ENCODE measurements around the gene C9orf72.
A peak's percentile ranks its signal among the peaks of the same experiment; 100 is the strongest.

C9orf72 gene

DNA sequence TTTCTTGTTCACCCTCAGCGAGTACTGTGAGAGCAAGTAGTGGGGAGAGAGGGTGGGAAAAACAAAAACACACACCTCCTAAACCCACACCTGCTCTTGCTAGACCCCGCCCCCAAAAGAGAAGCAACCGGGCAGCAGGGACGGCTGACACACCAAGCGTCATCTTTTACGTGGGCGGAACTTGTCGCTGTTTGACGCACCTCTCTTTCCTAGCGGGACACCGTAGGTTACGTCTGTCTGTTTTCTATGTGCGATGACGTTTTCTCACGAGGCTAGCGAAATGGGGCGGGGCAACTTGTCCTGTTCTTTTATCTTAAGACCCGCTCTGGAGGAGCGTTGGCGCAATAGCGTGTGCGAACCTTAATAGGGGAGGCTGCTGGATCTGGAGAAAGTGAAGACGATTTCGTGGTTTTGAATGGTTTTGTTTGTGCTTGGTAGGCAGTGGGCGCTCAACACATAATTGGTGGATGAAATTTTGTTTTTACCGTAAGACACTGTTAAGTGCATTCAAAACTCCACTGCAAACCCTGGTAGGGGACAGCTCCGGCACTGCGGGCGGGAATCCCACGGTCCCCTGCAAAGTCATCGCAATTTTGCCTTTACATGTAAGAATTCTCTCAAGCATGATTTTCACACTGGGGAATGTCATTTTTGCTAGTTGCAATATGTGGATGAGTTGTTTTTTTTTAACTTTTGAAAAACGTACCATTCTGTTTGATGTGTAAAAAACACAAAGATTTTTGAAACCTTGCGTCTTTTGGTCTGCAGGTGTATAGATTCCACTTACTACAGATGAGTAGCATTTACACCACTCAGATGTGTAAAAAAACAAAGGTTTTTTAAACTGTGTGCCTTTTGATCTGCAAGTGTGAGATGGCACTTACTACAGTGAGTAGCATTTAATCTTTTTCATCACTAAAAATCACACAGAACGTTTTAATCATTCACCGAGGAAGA, 631 bp upstream of the C9orf72 start:
- DNase-seq, result peak; percentile 96

DNA sequence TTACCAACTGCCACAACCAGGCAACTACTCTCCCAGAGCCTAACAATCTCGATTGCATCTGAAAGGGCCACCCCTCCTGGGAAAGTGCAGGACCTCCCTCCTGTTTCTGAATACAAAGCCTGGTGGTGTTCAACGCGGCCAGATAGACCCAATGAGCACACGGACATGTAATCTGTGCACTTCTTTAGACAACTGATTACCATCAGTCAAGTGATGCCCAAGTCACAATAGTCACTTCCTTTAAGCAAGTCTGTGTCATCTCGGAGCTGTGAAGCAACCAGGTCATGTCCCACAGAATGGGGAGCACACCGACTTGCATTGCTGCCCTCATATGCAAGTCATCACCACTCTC, 739 bp downstream of the C9orf72 start:
- DNase-seq, result peak; percentile 76 to 78

- no peak for DNase-seq
These were observed 1.2 kb downstream of the C9orf72 start for GRCh38 chr9:27572061-27572460.

DNA sequence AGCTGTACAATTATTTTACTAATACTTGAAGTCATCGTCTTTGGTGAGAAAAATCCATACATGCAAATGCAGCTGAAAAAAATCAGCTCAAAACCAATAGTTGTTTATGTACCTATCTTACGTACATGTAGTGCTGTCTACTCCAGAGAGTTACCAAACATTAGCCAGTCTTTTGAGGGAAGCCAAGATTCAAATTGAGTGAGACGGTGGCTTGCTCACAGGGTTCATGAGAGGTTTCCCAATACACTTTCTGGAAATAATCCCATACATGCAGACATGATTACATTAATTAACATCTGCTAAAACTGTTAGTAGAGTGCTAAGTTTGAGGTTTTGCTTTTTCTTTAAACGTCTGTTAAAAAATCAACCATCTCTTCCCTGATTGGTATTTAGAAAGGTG, 2.3 kb downstream of the C9orf72 start:
- no peak for DNase-seq

DNA sequence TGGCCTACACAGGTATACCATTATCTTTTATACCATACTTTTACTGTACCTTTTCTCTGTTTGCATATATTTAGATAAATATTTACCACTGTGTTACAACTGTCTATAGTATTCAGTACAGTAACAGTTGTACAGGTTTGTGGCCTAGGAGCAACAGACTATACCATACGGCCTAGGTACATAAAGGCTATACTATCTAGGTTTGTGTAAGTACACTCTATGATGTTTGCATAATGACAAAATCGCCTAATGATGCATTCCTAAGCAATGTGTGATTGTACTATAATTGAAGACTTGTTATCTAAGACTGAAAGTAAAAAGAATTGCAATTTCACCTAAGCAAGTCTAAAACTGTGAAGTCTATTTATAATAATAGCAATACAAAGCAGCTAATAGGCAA, 3.9 kb downstream of the C9orf72 start:
- no peak for DNase-seq

DNA sequence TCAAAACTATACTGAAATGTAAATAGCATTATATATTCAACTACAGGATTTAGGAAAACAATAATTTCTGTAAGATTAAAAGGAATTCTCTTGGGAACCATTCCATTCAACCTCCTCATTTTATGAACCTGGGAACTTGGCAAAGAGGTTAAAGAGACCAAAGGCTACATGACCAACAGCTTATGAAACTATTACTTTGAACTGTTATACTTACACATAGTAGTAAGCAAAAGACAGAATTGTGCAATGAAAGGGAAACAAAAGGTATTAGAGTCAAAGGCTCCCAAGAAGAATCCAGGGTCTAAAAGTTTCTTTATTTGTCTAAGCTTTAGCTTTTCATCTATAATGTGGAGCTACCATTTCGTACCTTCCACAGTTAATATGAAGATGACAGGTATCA, 7.2 kb downstream of the C9orf72 start:
- no peak for DNase-seq

- DNase-seq, result peak; percentile 18 to 27
These were observed 7.6 kb downstream of the C9orf72 start for GRCh38 chr9:27565696-27566095.

GRCh38 chr9:27564670-27565069, 8.6 kb downstream of the C9orf72 start:
- DNase-seq, result no peak

DNA sequence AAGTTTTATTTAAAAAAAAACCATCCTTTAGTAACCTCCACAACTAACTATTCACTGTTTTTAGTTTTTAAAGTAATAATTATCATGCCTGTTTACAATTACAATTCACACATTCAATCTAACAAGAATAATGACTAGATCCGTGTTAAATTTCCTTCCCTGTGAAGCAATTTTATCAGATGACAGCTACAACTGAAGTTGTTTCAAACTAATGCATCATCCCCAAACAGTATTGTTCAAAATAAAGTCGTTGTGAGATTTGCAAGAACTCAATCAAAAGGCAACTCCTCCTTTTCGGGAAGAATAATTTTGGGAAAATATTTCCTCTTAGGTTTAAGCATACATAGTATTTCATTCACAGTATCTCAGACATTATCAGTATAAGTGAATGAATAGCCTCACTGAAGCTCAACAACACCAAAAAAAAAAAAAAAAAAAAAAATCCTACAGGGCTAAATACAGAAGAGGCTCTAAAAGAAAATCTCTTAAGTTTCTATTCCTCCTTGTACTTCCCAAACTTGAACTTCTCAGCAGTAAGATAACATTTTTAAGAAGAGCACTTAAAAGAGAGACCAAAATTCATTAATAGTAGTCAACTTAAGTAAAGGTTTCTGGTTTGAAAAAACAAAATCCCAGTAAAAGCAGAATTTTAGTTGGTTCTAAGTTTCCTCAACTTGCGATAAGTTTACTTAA, 9.4 kb downstream of the C9orf72 start:
- no peak for DNase-seq

GRCh38 chr9:27561685-27562084, 11.6 kb downstream of the C9orf72 start:
- DNase-seq, result no peak

DNA sequence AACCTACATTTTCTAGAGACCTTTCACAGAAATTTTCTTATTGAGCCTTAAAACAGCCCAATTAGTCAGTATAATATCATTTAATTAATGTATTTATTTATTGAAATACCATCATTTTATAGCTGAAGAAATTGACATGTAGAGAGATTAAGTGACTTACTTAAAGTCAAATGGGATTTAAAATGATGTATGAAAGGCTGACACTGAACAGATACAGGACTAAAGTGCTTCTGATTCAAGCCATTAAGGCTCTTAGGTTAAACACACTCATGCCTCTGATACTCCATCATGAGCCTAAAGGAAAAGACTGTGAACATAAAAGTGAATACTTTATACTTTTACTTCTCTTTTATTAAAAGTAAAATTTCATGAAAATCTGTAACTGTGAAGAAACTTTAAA, 12.8 kb downstream of the C9orf72 start:
- no peak for DNase-seq

- no peak for DNase-seq
These were observed 15.0 kb downstream of the C9orf72 start for GRCh38 chr9:27558307-27558706.

DNA sequence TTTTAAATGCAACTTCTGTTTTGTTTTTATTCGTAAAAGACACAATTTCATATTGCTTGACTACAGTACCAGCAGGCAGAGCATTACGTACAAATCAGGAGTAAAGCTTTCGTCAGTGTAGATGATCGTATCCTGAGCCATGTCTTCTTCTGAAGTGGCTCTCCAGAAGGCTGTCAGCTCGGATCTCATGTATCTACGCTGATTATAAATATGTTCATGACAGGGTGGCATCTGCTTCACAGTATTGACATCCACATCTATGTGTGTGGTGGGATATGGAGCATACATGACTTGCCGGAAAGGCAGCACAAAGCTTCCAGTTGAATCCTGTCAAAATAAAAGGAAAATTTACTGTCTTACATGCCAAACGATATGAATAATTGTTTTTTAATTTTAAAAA, 16.8 kb downstream of the C9orf72 start:
- DNase-seq, result no peak

GRCh38 chr9:27554712-27555111, 18.6 kb downstream of the C9orf72 start:
- no peak for DNase-seq

DNA sequence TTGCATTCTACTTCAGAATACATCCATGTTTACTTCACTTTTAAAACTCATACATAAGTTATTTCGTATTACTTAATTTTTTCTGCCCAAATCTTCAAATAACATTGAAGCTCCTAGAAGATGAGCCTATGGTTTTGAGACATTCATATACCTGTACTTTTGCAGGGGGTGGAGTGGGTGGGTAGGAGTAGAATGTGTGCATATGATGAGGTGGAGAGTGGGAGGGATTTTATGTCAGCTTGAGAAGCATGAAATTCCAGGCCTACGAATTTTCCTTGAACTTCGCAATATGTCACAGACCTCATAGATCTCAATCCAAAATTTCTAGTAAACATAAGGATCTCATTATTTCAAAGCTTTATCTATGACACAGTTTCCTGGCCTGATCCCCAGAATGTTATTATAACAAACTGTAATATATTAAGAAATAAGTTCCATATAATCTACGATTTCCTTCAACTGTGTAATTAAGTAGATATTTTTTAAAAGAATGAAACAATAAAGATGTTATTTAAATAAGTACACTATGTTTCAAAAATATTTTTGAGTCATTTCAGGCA, 24.0 kb downstream of the C9orf72 start:
- no peak for DNase-seq

GRCh38 chr9:27548055-27548741, 25.1 kb downstream of the C9orf72 start:
- DNase-seq, result peak; percentile 19 to 22

DNA sequence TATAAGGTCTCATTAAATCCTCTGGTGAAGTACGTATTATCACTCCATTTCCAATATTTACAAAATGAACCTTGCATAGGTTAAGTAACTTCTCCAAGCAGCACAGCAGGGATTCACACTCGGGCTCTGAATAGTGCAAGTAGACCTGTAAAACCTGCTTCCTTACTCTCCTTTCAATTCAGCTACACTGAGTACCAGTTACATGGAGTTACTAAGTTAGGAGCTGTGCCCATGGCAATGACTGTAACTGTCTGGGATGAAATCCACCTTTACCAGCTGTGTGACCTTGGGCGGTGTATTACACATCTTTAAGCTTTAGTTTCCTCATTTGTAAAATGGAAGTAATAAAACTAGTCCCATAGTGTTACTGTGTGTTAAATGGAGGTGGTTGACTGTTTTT, 27.8 kb downstream of the C9orf72 start:
- DNase-seq, result no peak

DNA sequence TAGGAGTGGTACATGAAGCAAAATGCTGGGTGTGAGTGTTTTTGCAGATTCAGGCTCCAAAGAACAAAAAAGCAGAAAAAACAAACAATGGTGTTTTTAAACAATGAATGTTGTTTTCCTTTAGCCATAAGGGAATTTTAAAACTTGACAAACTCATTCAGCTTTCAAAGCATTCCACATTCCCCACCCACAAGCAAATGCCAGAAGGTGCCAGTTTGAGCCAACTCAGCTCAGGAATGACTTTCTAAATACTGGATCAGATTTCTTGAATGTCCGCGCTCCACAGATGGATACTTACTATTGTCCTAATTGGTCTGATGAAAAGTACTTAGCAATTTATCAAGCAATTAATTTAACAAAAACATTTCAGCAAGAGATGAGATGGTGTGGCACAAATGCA, 30.8 kb downstream of the C9orf72 start:
- DNase-seq, result no peak

GRCh38 chr9:27541740-27542139, 31.5 kb downstream of the C9orf72 start:
- DNase-seq, result no peak

GRCh38 chr9:27540502-27540901, 32.8 kb downstream of the C9orf72 start:
- no peak for DNase-seq

GRCh38 chr9:27539479-27540441, 33.5 kb downstream of the C9orf72 start:
- no peak for DNase-seq

DNA sequence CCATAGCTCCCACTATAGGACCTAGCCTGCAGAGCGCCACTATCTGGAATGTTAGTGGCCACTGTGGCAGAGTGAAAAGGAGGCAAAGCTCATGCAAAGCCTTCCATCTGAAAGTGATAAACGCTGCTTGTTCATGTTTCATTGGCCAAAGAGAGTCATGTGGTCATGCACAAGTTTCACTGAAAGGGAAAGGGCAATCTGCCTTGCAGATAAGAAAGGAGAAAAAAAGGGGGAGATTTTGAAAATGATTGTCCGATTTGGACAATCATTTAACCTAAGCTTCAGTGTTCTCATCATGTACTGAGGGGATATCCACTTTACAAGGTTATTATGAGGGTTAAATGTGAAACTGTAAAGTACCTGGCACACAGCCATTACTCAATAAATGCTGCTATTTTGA, 34.6 kb downstream of the C9orf72 start:
- no peak for DNase-seq

All from AML-193 (cell line).